HCT116 (cell line): Measurements from ENCODE around the gene CORO2A. TPM values are rescaled to one million over a fixed set of nuclear protein-coding genes. Genes with fewer than 3 reads are reported as not detected.

Source experiments
- ATAC-seq: fragments of 200-7000 bp; cut with Tn5 transposase; 2 replicates; pipeline ENCODE4 v1.9.1; 2020; ENCODE audit warnings: mild to moderate bottlenecking, moderate library complexity
- BruUV-seq: library from RNA; stranded (reverse); fragments of 400-500 nt; replicated peaks from 2 replicates; lab custom pipeline; 2021; lab: Mats Ljungman, UMichigan
- CTCF ChIA-PET: fragments of 300-600 bp; sonication (Branson Sonifier 250); formaldehyde crosslinking; loops from one replicate; lab custom pipeline; 2021; ENCODE audit warnings: antibody characterized with exemption; lab: Charles Lee
- POLR2A ChIA-PET: fragments of 300-600, 350-600 bp; sonication (Branson Sonifier 250); formaldehyde crosslinking; loops from one replicate; lab custom pipeline; 2021; ENCODE audit warnings: antibody characterized with exemption; lab: Charles Lee
- RAD21 ChIA-PET, 2 experiments: fragments of 300-600 bp; sonication (Branson Sonifier 250); formaldehyde crosslinking; loops; one replicate each; lab custom pipeline; 2023; ENCODE audit warnings: low total read pairs in 2 of 2; ENCODE audit not compliant: uncharacterized antibody in 2 of 2, unreplicated experiment in 2 of 2, low non-redundant PET in 1 of 2; lab: Charles Lee
- DNase-seq: peaks from one replicate; pipeline ENCODE4 v3.0.0-alpha.2; 2010; ENCODE audit warnings: low read depth, low spot score
- H2AFZ ChIP-seq: fragments of 200-600 bp; shearing (Covaris generic), sonication (generic); 2 replicates; pipeline ENCODE4 v1.6.1; 2017; ENCODE audit warnings: low read depth, mixed run types, mixed read lengths, antibody characterized with exemption, low read length; ENCODE audit not compliant: poor library complexity, severe bottlenecking
- H3K27ac ChIP-seq: 2 replicates; pipeline ENCODE4 v1.5.1; 2012; ENCODE audit warnings: low read depth, low read length
- H3K27me3 ChIP-seq: fragments of 200-600 bp; sonication (generic); 2 replicates; pipeline ENCODE4 v1.6.1; 2016; ENCODE audit warnings: mixed run types, low read length, mixed read lengths; ENCODE audit not compliant: insufficient read depth
- H3K36me3 ChIP-seq, 2 experiments: fragments of 200-500 bp in 1 of 2; fragments of 200-600 bp in 1 of 2; sonication (Bioruptor generic) in 1 of 2; sonication (generic) in 1 of 2; 2 replicates each; pipeline versions ENCODE4 v1.5.1 to v1.6.1; 2014 to 2016; ENCODE audit warnings: low read length in 2 of 2, inconsistent platforms in 1 of 2, mixed read lengths in 1 of 2, mixed run types in 1 of 2; ENCODE audit not compliant: insufficient read depth in 2 of 2, control insufficient read depth in 1 of 2
- H3K4me1 ChIP-seq, 2 experiments: fragments of 200-600 bp in 1 of 2; sonication (generic) in 1 of 2; 2 replicates each; pipeline versions ENCODE4 v1.5.1 to v1.6.1; 2012 to 2017; ENCODE audit warnings: low read length in 2 of 2, inconsistent platforms in 1 of 2, mild to moderate bottlenecking in 1 of 2, mixed read lengths in 1 of 2, mixed run types in 1 of 2, moderate library complexity in 1 of 2; ENCODE audit not compliant: insufficient read depth in 2 of 2, control insufficient read depth in 1 of 2
- H3K4me2 ChIP-seq: fragments of 200-600 bp; sonication (generic); 2 replicates; pipeline ENCODE4 v1.6.1; 2017; ENCODE audit warnings: mixed run types, low read length, mixed read lengths
- H3K4me3 ChIP-seq, 2 experiments: fragments of 200-600 bp in 1 of 2; sonication (generic) in 1 of 2; replicated peaks in 1 of 2; 2 replicates each; pipeline ENCODE4 v1.5.1; 2011 to 2016; ENCODE audit warnings: low read length in 2 of 2, control low read depth in 1 of 2, low read depth in 1 of 2, mild to moderate bottlenecking in 1 of 2, mixed read lengths in 1 of 2, mixed run types in 1 of 2
- H3K79me2 ChIP-seq: fragments of 200-600 bp; sonication (generic); 2 replicates; pipeline ENCODE4 v1.6.1; 2017; ENCODE audit warnings: mild to moderate bottlenecking, mixed run types, low read length, moderate library complexity, mixed read lengths; ENCODE audit not compliant: insufficient read depth
- H3K9ac ChIP-seq: fragments of 200-600 bp; sonication (generic); 2 replicates; pipeline ENCODE4 v1.6.1; 2016; ENCODE audit warnings: low read length, mixed read lengths
- H3K9me2 ChIP-seq: fragments of 200-600 bp; sonication (generic), shearing (Covaris generic); 2 replicates; pipeline ENCODE4 v1.6.1; 2017; ENCODE audit warnings: mixed run types, mild to moderate bottlenecking, moderate library complexity; ENCODE audit not compliant: insufficient read depth
- H3K9me3 ChIP-seq, 2 experiments: fragments of 200-500 bp in 1 of 2; fragments of 200-600 bp in 1 of 2; sonication (Bioruptor generic) in 1 of 2; sonication (generic) in 1 of 2; 2 replicates each; pipeline ENCODE4 v1.6.1; 2014 to 2017; ENCODE audit warnings: low read length in 2 of 2, mixed read lengths in 2 of 2, inconsistent platforms in 1 of 2, low read depth in 1 of 2, mild to moderate bottlenecking in 1 of 2, mixed run types in 1 of 2, moderate library complexity in 1 of 2; ENCODE audit not compliant: control insufficient read depth in 1 of 2, insufficient read depth in 1 of 2
- H4K20me1 ChIP-seq: fragments of 200-600 bp; sonication (generic), shearing (Covaris generic); 2 replicates; pipeline ENCODE4 v1.6.1; 2017; ENCODE audit warnings: mixed run types, mild to moderate bottlenecking, moderate library complexity; ENCODE audit not compliant: insufficient read depth
- ATF3 ChIP-seq: IDR thresholded peaks from 2 replicates; pipeline ENCODE4 v1.6.1; 2012
- CBX3 ChIP-seq: IDR thresholded peaks from 2 replicates; pipeline ENCODE4 v1.6.1; 2012; ENCODE audit warnings: low read depth
- CEBPB ChIP-seq: IDR thresholded peaks from 2 replicates; pipeline ENCODE4 v1.6.1; 2012; ENCODE audit warnings: low read depth
- EGR1 ChIP-seq: IDR thresholded peaks from 2 replicates; pipeline ENCODE4 v1.6.1; 2012; ENCODE audit warnings: low read depth
- ELF1 ChIP-seq: IDR thresholded peaks from 2 replicates; pipeline ENCODE4 v1.6.1; 2012; ENCODE audit warnings: low read depth, borderline replicate concordance
- EZH2 ChIP-seq: fragments of 200-600 bp; sonication (generic); IDR thresholded peaks from 2 replicates; pipeline ENCODE4 v1.6.1; 2017; ENCODE audit warnings: antibody characterized with exemption, mixed run types
- EZH2phosphoT487 ChIP-seq: fragments of 200-600 bp; IDR thresholded peaks from 2 replicates; pipeline ENCODE4 v1.6.1; 2018; ENCODE audit warnings: antibody characterized with exemption, borderline replicate concordance
- FOSL1 ChIP-seq: IDR thresholded peaks from 2 replicates; pipeline ENCODE4 v1.6.1; 2012; ENCODE audit warnings: low read depth
- MAX ChIP-seq: IDR thresholded peaks from 2 replicates; pipeline ENCODE4 v1.6.1; 2012
- POLR2A ChIP-seq: IDR thresholded peaks from 2 replicates; pipeline ENCODE4 v1.7.0; 2011; ENCODE audit warnings: borderline replicate concordance; ENCODE audit not compliant: insufficient read depth, insufficient read length; ENCODE audit errors: extremely low read depth
- POLR2AphosphoS5 ChIP-seq: IDR thresholded peaks from 2 replicates; pipeline ENCODE4 v1.6.1; 2011; ENCODE audit warnings: mild to moderate bottlenecking, low read depth, low read length, moderate library complexity
- SIN3A ChIP-seq: IDR thresholded peaks from 2 replicates; pipeline ENCODE4 v1.6.1; 2012; ENCODE audit warnings: low read depth
- SP1 ChIP-seq: IDR thresholded peaks from 2 replicates; pipeline ENCODE4 v1.6.1; 2012; ENCODE audit warnings: low read depth
- SRF ChIP-seq: IDR thresholded peaks from 2 replicates; pipeline ENCODE4 v1.6.1; 2012; ENCODE audit warnings: low read depth
- TCF7L2 ChIP-seq: IDR thresholded peaks from 2 replicates; pipeline ENCODE4 v1.7.0; 2011; ENCODE audit warnings: borderline replicate concordance, inconsistent platforms; ENCODE audit not compliant: insufficient read depth, insufficient read length; ENCODE audit errors: extremely low read depth
- YY1 ChIP-seq: IDR thresholded peaks from 2 replicates; pipeline ENCODE4 v1.6.1; 2011; ENCODE audit warnings: low read length, low read depth, moderate library complexity, mild to moderate bottlenecking; ENCODE audit not compliant: insufficient replicate concordance; ENCODE audit errors: extremely low read depth
- ZBTB33 ChIP-seq: IDR thresholded peaks from 2 replicates; pipeline ENCODE4 v1.6.1; 2011; ENCODE audit warnings: mild to moderate bottlenecking, low read length, moderate library complexity; ENCODE audit not compliant: insufficient replicate concordance; ENCODE audit errors: extremely low read depth
- ZNF274 ChIP-seq: fragments of 200-500 bp; sonication (Bioruptor generic); IDR thresholded peaks from 2 replicates; pipeline ENCODE4 v1.6.1; 2014; ENCODE audit warnings: mild to moderate bottlenecking, low read depth, low read length, inconsistent platforms
- intact Hi-C: fragments of 100-400 bp; cut with micrococcal nuclease; formaldehyde crosslinking; loops from 2 replicates; pipeline ENCODE4 v1.10.0; 2022
- total RNA-seq: library from RNA; stranded (reverse); gene quantifications from one replicate; pipeline ENCODE4 v1.2.1, GENCODE V29; 2021; ENCODE audit not compliant: unreplicated experiment
- TF ChIP-seq, protein P1 (sequence below): IDR thresholded peaks from 2 replicates; pipeline ENCODE4 v1.6.1; 2012; ENCODE audit warnings: low read depth

Gene CORO2A
- total RNA-seq, 1 experiment from 2014 or later: 5.7 TPM

DNA sequence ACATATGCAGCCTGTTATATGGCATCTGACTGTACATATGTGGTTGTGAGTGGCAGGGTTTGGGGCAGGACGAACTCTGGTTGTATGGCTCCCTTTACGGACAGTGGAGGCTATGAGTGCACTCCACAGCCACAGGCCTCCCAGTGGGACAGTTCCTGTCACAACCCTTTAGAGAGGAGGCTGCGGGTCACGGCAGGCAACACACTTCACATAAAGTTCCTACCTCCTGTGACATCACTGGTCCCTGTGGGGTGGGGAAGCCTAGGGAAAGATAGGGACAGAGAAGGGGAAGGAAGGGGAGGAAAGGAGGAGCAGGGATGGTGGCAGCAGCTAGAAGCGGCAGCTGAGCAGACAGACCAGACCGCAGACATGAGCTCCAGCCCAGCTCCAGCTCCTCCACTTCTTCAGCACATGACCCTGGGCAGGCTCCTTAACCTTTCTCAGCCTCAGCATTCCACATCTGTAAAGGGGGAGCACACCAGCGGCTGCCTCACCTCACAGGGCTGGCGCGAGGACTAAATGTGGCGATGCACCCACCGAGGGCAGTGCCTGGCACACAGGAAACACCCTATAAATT, 27.4 kb upstream of the CORO2A start:
- no peak for ATAC-seq
- intact Hi-C loops: loop anchor here (10.0 kb wide), 1 partner anchor 145 kb away; no protein-coding TSS in a partner anchor

More for the DNA sequence above, 27.4 kb upstream of the CORO2A start:
- Histone ChIP-seq H3K9ac (no peak overlapping the region), H3K4me2 (no peak overlapping the region), H3K9me2 (no peaks in the 10 kb centered on the region), H3K27me3 (no peaks in the 10 kb centered on the region), H3K79me2 (no peaks in the 10 kb centered on the region), H3K9me3 (no peaks in the 10 kb centered on the region), H3K4me3 (no peak overlapping the region), H3K4me1 (peaks cover 30 to 44% of the 10 kb centered on the region in 2 experiments), H3K27ac (no peak overlapping the region), H3K36me3 (peaks cover 0 to 10% of the 10 kb centered on the region in 2 experiments; a peak in 1 of 4 replicates), H2AFZ (no peak overlapping the region), H4K20me1 (no peaks in the 10 kb centered on the region)
- POLR2A ChIA-PET: no interaction called here
- no TSS peak for BruUV-seq
- no peak for DNase-seq
- TF ChIP-seq SP1 (no peak), CBX3 (no peak), ELF1 (no peak), ATF3 (no peak), CEBPB (no peak), YY1 (no peak), TCF7L2 (no peak), SRF (no peak), EGR1 (no peak), POLR2AphosphoS5 (no peak), EZH2 (no peak), ZBTB33 (no peak), SIN3A (no peak), POLR2A (no peak), MAX (no peak), EZH2phosphoT487 (no peak), FOSL1 (no peak), ZNF274 (no peak)
- TF ChIP-seq, protein P1, sequence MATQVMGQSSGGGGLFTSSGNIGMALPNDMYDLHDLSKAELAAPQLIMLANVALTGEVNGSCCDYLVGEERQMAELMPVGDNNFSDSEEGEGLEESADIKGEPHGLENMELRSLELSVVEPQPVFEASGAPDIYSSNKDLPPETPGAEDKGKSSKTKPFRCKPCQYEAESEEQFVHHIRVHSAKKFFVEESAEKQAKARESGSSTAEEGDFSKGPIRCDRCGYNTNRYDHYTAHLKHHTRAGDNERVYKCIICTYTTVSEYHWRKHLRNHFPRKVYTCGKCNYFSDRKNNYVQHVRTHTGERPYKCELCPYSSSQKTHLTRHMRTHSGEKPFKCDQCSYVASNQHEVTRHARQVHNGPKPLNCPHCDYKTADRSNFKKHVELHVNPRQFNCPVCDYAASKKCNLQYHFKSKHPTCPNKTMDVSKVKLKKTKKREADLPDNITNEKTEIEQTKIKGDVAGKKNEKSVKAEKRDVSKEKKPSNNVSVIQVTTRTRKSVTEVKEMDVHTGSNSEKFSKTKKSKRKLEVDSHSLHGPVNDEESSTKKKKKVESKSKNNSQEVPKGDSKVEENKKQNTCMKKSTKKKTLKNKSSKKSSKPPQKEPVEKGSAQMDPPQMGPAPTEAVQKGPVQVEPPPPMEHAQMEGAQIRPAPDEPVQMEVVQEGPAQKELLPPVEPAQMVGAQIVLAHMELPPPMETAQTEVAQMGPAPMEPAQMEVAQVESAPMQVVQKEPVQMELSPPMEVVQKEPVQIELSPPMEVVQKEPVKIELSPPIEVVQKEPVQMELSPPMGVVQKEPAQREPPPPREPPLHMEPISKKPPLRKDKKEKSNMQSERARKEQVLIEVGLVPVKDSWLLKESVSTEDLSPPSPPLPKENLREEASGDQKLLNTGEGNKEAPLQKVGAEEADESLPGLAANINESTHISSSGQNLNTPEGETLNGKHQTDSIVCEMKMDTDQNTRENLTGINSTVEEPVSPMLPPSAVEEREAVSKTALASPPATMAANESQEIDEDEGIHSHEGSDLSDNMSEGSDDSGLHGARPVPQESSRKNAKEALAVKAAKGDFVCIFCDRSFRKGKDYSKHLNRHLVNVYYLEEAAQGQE: no peak
- RAD21 ChIA-PET: no interaction called here
- CTCF ChIA-PET: no interaction called here
